ENCODE results near the gene ARHGEF7.

ARHGEF7 gene

DNA sequence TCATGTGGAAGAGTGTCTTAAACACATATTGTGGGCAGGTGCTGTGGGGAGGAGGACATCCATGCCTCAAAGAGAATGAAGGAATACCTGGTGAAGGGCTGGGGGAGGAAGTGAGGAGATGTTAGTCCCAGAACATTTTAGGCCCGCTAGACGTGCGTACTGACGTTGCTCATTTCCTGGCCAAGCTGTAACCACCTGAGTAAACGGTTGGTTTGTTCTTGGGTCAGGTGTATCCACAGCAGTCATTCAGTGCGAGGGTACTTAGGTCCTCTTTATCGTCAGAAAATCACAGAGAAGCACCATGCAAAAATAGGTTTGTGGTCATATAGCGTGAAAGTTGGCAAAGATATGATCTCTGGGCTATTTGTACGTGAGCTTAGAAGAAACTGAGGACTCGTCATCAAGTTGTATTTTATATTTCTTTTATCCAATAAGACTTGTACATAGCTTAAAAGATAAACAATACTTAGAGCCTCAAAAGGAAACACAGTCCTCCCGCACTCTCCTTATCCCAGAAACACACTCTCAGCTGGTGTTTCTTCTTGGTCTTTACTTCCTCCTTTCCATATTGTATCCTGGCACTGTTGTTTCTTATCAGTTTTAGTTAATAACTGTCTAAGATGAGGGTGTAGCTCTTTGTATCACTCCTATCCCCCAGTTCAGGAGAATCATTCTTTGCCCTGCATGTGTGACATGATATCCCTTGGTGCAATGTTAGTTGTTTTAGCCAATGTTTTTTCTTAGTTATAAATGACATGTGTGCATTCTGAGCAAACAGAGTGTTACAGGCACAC, 52.0 kb downstream of the ARHGEF7 start:
- Histone ChIP-seq H3K27me3 (replicated peaks; ENCODE audit: control insufficient read depth, insufficient read depth, low read length) (no peaks in the 10 kb centered on the region), H3K4me3 (replicated peaks; ENCODE audit: low read depth, low read length) (no peak overlapping the region), H3K36me3 (ENCODE audit: control insufficient read depth, insufficient read depth, low read length) (peaks cover 14% of the 10 kb centered on the region)
- TF ChIP-seq, protein P1, sequence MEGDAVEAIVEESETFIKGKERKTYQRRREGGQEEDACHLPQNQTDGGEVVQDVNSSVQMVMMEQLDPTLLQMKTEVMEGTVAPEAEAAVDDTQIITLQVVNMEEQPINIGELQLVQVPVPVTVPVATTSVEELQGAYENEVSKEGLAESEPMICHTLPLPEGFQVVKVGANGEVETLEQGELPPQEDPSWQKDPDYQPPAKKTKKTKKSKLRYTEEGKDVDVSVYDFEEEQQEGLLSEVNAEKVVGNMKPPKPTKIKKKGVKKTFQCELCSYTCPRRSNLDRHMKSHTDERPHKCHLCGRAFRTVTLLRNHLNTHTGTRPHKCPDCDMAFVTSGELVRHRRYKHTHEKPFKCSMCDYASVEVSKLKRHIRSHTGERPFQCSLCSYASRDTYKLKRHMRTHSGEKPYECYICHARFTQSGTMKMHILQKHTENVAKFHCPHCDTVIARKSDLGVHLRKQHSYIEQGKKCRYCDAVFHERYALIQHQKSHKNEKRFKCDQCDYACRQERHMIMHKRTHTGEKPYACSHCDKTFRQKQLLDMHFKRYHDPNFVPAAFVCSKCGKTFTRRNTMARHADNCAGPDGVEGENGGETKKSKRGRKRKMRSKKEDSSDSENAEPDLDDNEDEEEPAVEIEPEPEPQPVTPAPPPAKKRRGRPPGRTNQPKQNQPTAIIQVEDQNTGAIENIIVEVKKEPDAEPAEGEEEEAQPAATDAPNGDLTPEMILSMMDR (IDR thresholded peaks at IDR 0.05; ENCODE audit: insufficient read depth, low read length, poor library complexity, severe bottlenecking): no peak
- no peak for DNase-seq (ENCODE audit: extremely low read depth, insufficient read length)

DNA sequence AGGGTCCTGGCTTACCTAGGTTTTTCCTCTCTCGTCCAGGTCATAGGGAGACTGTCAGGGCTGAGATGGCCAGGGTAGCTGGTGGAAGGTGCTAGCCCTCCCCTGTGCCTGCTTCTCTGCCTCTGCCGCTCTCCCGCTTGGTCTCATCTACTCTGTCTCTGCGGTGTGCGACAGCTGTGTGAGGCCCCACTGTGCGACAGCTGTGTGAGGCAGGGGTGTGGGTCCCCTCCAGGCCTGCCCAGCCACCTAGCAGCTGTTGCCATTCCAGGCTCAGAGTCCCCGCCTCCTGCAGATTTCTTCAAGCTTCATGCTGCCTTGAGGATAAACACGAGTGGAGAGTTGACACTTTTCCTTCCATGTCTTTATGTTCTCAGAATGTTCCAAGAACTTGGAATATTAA, 53.0 kb downstream of the ARHGEF7 start:
- no peak for DNase-seq (ENCODE audit: extremely low read depth, insufficient read length)
- H3K36me3 ChIP-seq (ENCODE audit: control insufficient read depth, insufficient read depth, low read length): peaks cover 17% of the 10 kb centered on the region
- no peaks in the 10 kb centered on the region for H3K27me3 ChIP-seq (replicated peaks; ENCODE audit: control insufficient read depth, insufficient read depth, low read length)

DNA sequence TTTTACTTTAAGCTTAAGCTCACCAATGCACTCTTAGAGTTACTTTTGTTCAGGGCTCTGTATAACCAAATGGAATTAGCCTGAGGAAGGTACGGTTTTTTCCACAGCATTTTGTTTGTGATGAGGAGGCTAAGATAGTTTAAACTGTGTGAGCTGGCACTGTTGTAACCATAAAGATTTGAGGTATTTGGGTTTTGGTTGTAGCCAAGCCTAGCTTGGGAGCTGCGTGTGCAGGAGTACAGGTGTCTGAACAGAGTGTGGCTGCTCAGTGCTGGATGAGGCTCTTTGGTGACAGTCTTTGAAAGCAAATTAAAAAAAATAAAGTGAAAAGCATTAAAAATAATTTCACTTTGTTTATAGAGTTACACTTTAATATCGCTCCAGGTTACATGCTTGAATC, 56.0 kb downstream of the ARHGEF7 start:
- TF ChIP-seq, protein P1 (IDR thresholded peaks at IDR 0.05; ENCODE audit: insufficient read depth, low read length, poor library complexity, severe bottlenecking): no peak
- no peak overlapping the region for H3K4me3 ChIP-seq (replicated peaks; ENCODE audit: low read depth, low read length)
- H3K27me3 ChIP-seq (replicated peaks; ENCODE audit: control insufficient read depth, insufficient read depth, low read length): no peaks in the 10 kb centered on the region
- DNase-seq (ENCODE audit: extremely low read depth, insufficient read length): no peak
- peaks cover 20% of the 10 kb centered on the region for H3K36me3 ChIP-seq (ENCODE audit: control insufficient read depth, insufficient read depth, low read length)

More for the DNA sequence above, 53.0 kb downstream of the ARHGEF7 start:
- no peak overlapping the region for H3K4me3 ChIP-seq (replicated peaks; ENCODE audit: low read depth, low read length)
- TF ChIP-seq, protein P1 (IDR thresholded peaks at IDR 0.05; ENCODE audit: insufficient read depth, low read length, poor library complexity, severe bottlenecking): no peak

DNA sequence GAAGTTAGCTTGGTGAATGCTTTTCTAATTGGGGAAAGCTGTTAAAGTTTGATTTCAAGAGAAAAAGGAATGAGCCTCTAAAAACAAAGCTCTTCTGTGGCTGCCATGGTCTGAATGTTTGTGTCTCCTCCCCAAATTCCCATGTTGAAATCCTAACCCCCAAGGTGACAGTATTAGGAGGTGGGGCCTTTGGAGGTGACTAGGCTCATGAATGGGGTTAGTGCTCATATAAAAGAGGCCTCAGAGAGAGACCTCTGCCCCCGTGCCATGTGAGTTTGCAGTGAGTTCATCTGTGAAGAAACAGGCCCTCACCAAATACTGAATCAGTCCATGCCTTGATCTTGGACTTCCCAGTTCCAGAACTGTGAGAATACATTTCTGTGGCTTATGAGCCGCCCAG, 56.5 kb downstream of the ARHGEF7 start:
- no peak for DNase-seq (ENCODE audit: extremely low read depth, insufficient read length)
- no peak overlapping the region for H3K4me3 ChIP-seq (replicated peaks; ENCODE audit: low read depth, low read length)
- TF ChIP-seq, protein P1 (IDR thresholded peaks at IDR 0.05; ENCODE audit: insufficient read depth, low read length, poor library complexity, severe bottlenecking): no peak
- no peaks in the 10 kb centered on the region for H3K27me3 ChIP-seq (replicated peaks; ENCODE audit: control insufficient read depth, insufficient read depth, low read length)
- peaks cover 20% of the 10 kb centered on the region for H3K36me3 ChIP-seq (ENCODE audit: control insufficient read depth, insufficient read depth, low read length)

DNA sequence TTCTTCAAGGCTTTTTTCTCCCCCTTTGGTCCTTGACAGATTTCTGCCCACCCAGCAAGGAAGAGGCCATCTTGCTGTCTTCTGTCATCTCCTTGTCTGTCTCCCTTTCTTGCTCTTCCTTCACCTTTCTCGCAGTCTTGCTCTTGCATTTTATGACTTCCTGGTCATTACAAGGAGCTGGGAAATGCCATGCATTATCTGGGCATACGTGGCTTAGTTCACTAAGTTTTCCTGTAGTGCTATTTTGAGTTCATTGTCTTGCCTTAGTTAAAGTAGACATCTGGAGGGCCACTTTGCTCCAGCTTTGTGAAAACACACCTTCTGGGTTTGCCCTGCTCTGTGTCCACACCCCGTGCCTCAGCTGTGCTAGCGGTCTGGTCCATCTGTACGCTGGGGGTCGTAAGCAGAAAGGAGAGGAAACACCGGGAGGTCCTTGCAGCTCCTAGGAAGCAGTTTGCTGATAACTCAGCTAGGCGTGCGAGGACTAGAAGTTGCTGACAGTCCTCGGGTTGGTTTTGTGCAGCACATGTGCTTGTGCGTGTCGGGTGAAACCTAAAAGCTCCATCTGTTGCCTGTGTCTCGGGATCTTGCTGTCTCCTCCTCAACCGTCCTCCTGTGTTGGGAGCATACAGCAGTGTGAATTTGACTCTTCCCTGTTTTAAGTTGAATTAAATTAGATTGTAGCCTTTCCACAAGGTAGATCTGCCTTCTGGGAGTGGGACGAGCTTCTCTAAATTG, 59.4 kb downstream of the ARHGEF7 start:
- DNase-seq (ENCODE audit: extremely low read depth, insufficient read length): no peak
- Histone ChIP-seq H3K36me3 (ENCODE audit: control insufficient read depth, insufficient read depth, low read length) (peaks cover 15% of the 10 kb centered on the region), H3K27me3 (replicated peaks; ENCODE audit: control insufficient read depth, insufficient read depth, low read length) (no peaks in the 10 kb centered on the region), H3K4me3 (replicated peaks; ENCODE audit: low read depth, low read length) (no peak overlapping the region)
- TF ChIP-seq, protein P1 (IDR thresholded peaks at IDR 0.05; ENCODE audit: insufficient read depth, low read length, poor library complexity, severe bottlenecking): no peak

Data from GM06990 (cell line).